Neural cell (in vitro differentiated cells): ENCODE measurements around the gene AK3. TPM values are rescaled to one million over a fixed set of nuclear protein-coding genes. Genes with fewer than 3 reads are reported as not detected.

Experiments used
- H2AFZ ChIP-seq: fragments of 200-600, 300-800 bp; sonication (generic), shearing (Covaris generic); 2 replicates; pipeline ENCODE4 v1.6.0; 2014; ENCODE audit warnings: low read depth, mild to moderate bottlenecking, antibody characterized with exemption, low read length, moderate library complexity
- H3F3A ChIP-seq: fragments of 200-600 bp; shearing (Covaris generic); 2 replicates; pipeline ENCODE4 v1.6.1; 2016; ENCODE audit warnings: mild to moderate bottlenecking, moderate library complexity, mixed read lengths, antibody characterized with exemption, low read length; ENCODE audit not compliant: insufficient read depth, poor library complexity, severe bottlenecking
- H3K27ac ChIP-seq: fragments of 200-600, 300-800 bp; sonication (generic), shearing (Covaris generic); 2 replicates; pipeline ENCODE4 v1.5.1; 2014; ENCODE audit warnings: mild to moderate bottlenecking, low read length, moderate library complexity
- H3K27me3 ChIP-seq: fragments of 300-800, 200-600 bp; sonication (generic), shearing (Covaris generic); 2 replicates; pipeline ENCODE4 v1.6.0; 2014; ENCODE audit warnings: mild to moderate bottlenecking, low read depth, low read length, moderate library complexity; ENCODE audit not compliant: insufficient read depth
- H3K36me3 ChIP-seq: fragments of 300-800, 200-600 bp; sonication (generic), shearing (Covaris generic); 2 replicates; pipeline ENCODE4 v1.5.1; 2014; ENCODE audit warnings: mild to moderate bottlenecking, antibody characterized with exemption, low read length, moderate library complexity; ENCODE audit not compliant: insufficient read depth
- H3K4me2 ChIP-seq: fragments of 300-800, 200-600 bp; sonication (generic), shearing (Covaris generic); 2 replicates; pipeline ENCODE4 v1.6.0; 2014; ENCODE audit warnings: mild to moderate bottlenecking, low read length
- H3K4me3 ChIP-seq: fragments of 300-800, 200-600 bp; sonication (generic), shearing (Covaris generic); 2 replicates; pipeline ENCODE4 v1.5.1; 2014; ENCODE audit warnings: mild to moderate bottlenecking, low read length, moderate library complexity
- H3K79me2 ChIP-seq: fragments of 200-600 bp; shearing (Covaris generic); replicated peaks from 2 replicates; pipeline ENCODE4 v1.6.0; 2014; ENCODE audit warnings: mild to moderate bottlenecking, low read length, moderate library complexity; ENCODE audit not compliant: insufficient read depth
- H3K9ac ChIP-seq: fragments of 300-800, 200-600 bp; sonication (generic), shearing (Covaris generic); 2 replicates; pipeline ENCODE4 v1.6.1; 2016; ENCODE audit warnings: mild to moderate bottlenecking, low read length, mixed read lengths
- H3K9me2 ChIP-seq: fragments of 200-600 bp; shearing (Covaris generic); 2 replicates; pipeline ENCODE4 v1.6.1; 2016; ENCODE audit warnings: mild to moderate bottlenecking, low read length, mixed read lengths; ENCODE audit not compliant: insufficient read depth
- H3K9me3 ChIP-seq: fragments of 200-600, 300-800 bp; sonication (generic), shearing (Covaris generic); 2 replicates; pipeline ENCODE4 v1.6.1; 2016; ENCODE audit warnings: mild to moderate bottlenecking, mixed run types, low read length, moderate library complexity, mixed read lengths
- H4K20me1 ChIP-seq: fragments of 200-600 bp; shearing (Covaris generic); 2 replicates; pipeline ENCODE4 v1.6.1; 2016; ENCODE audit warnings: mild to moderate bottlenecking, mixed run types; ENCODE audit not compliant: insufficient read depth
- CTCF ChIP-seq: fragments of 450-650 bp; IDR thresholded peaks from 2 replicates; pipeline ENCODE4 v1.5.1; 2014; ENCODE audit warnings: antibody characterized with exemption, mild to moderate bottlenecking, moderate library complexity; ENCODE audit not compliant: poor library complexity, severe bottlenecking
- EP300 ChIP-seq: fragments of 450-650 bp; conservative IDR thresholded peaks from 2 replicates; pipeline ENCODE4 v1.6.1; 2014; ENCODE audit warnings: antibody characterized with exemption, mild to moderate bottlenecking, moderate library complexity; ENCODE audit not compliant: poor library complexity, severe bottlenecking
- EZH2 ChIP-seq: fragments of 200-600, 300-800 bp; shearing (Covaris generic), sonication (generic); IDR thresholded peaks from 2 replicates; pipeline ENCODE4 v1.6.1; 2014; ENCODE audit warnings: antibody characterized with exemption, low read length, borderline replicate concordance, mild to moderate bottlenecking; ENCODE audit not compliant: insufficient read depth, poor library complexity, severe bottlenecking
- MXI1 ChIP-seq: fragments of 450-650 bp; conservative IDR thresholded peaks from 2 replicates; pipeline ENCODE4 v1.6.1; 2014; ENCODE audit warnings: antibody characterized with exemption, mild to moderate bottlenecking; ENCODE audit not compliant: poor library complexity, severe bottlenecking
- POLR2AphosphoS5 ChIP-seq: IDR thresholded peaks from 2 replicates; pipeline ENCODE4 v1.6.1; 2012
- RAD21 ChIP-seq: fragments of 450-650 bp; conservative IDR thresholded peaks from 2 replicates; pipeline ENCODE4 v1.6.1; 2014; ENCODE audit warnings: antibody characterized with exemption, mild to moderate bottlenecking, moderate library complexity
- SMC3 ChIP-seq: fragments of 450-650 bp; conservative IDR thresholded peaks from 2 replicates; pipeline ENCODE4 v1.6.1; 2014; ENCODE audit warnings: antibody characterized with exemption, mild to moderate bottlenecking, moderate library complexity; ENCODE audit not compliant: poor library complexity
- TAF1 ChIP-seq: IDR thresholded peaks from 2 replicates; pipeline ENCODE4 v1.6.1; 2012; ENCODE audit warnings: low read depth
- polyA plus RNA-seq: library from polyadenylated mRNA; depleted of rRNA; stranded (reverse); fragments of >200 nt; gene quantifications from 2 replicates; pipeline ENCODE4 v1.2.3, GENCODE V29; 2014
- TF ChIP-seq, protein P1 (sequence below): IDR thresholded peaks from 2 replicates; pipeline ENCODE4 v1.6.1; 2012; ENCODE audit warnings: borderline replicate concordance

The AK3 gene
- polyA plus RNA-seq, 1 donor from 2014 or later = 73.7 TPM

DNA sequence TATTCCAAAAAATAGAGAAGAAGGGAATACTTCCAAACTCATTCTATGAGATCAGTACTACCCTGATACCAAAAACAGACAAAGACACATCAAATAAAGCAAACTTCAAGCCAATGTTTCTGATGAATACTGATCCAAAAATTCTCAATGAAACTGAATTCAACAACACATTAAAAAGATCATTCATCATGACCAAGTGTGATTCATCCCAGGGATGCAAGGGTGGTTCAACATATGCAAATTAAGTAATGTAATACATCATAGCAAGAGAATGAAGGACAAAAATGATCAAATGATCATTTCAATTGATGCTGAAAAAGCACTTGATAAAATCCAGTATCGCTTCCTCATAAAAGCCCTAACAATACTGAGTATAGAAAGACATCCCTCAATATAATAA, 46.9 kb upstream of the AK3 start:
- H3K4me2 ChIP-seq = no peak overlapping the region
- no peaks in the 10 kb centered on the region for H3K79me2 ChIP-seq
- no peaks in the 10 kb centered on the region for H3K27me3 ChIP-seq
- no peak overlapping the region for H2AFZ ChIP-seq
- TF ChIP-seq RAD21 (no peak), MXI1 (no peak), CTCF (no peak), POLR2AphosphoS5 (no peak), EP300 (no peak), EZH2 (no peak), TAF1 (no peak), SMC3 (no peak)
- TF ChIP-seq, protein P1, sequence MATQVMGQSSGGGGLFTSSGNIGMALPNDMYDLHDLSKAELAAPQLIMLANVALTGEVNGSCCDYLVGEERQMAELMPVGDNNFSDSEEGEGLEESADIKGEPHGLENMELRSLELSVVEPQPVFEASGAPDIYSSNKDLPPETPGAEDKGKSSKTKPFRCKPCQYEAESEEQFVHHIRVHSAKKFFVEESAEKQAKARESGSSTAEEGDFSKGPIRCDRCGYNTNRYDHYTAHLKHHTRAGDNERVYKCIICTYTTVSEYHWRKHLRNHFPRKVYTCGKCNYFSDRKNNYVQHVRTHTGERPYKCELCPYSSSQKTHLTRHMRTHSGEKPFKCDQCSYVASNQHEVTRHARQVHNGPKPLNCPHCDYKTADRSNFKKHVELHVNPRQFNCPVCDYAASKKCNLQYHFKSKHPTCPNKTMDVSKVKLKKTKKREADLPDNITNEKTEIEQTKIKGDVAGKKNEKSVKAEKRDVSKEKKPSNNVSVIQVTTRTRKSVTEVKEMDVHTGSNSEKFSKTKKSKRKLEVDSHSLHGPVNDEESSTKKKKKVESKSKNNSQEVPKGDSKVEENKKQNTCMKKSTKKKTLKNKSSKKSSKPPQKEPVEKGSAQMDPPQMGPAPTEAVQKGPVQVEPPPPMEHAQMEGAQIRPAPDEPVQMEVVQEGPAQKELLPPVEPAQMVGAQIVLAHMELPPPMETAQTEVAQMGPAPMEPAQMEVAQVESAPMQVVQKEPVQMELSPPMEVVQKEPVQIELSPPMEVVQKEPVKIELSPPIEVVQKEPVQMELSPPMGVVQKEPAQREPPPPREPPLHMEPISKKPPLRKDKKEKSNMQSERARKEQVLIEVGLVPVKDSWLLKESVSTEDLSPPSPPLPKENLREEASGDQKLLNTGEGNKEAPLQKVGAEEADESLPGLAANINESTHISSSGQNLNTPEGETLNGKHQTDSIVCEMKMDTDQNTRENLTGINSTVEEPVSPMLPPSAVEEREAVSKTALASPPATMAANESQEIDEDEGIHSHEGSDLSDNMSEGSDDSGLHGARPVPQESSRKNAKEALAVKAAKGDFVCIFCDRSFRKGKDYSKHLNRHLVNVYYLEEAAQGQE = no peak
- H3F3A ChIP-seq = no peaks in the 10 kb centered on the region
- H3K27ac ChIP-seq = no peak overlapping the region
- no peak overlapping the region for H3K4me3 ChIP-seq
- no peaks in the 10 kb centered on the region for H3K36me3 ChIP-seq
- H4K20me1 ChIP-seq = no peaks in the 10 kb centered on the region
- no peaks in the 10 kb centered on the region for H3K9me2 ChIP-seq
- H3K9me3 ChIP-seq = no peaks in the 10 kb centered on the region
- no peak overlapping the region for H3K9ac ChIP-seq

GRCh38 chr9:4786599-4786998, 45.6 kb upstream of the AK3 start:
- no peaks in the 10 kb centered on the region for H3F3A ChIP-seq
- no peak overlapping the region for H3K4me2 ChIP-seq
- no peak overlapping the region for H3K9ac ChIP-seq
- no peak overlapping the region for H2AFZ ChIP-seq
- no peaks in the 10 kb centered on the region for H3K9me3 ChIP-seq
- TF ChIP-seq SMC3 (no peak), RAD21 (no peak), CTCF (no peak), MXI1 (no peak), EP300 (no peak), TAF1 (no peak), POLR2AphosphoS5 (no peak), EZH2 (no peak)
- TF ChIP-seq, protein P1 = no peak
- H4K20me1 ChIP-seq = no peaks in the 10 kb centered on the region
- no peaks in the 10 kb centered on the region for H3K36me3 ChIP-seq
- H3K4me3 ChIP-seq = no peak overlapping the region
- no peak overlapping the region for H3K27ac ChIP-seq
- H3K79me2 ChIP-seq = no peaks in the 10 kb centered on the region
- no peaks in the 10 kb centered on the region for H3K27me3 ChIP-seq
- no peaks in the 10 kb centered on the region for H3K9me2 ChIP-seq
